ENCODE data around the gene ABI2.
"Not testable (repeated sequence)": the region's sequence is repeated elsewhere in the genome, so short reads cannot be mapped to it uniquely, and the experiment has no call there.

- TF ChIP-seq CTCF, EP300, POLR2A (IDR thresholded peaks at IDR 0.05): not testable (repeated sequence)
Observed at GRCh38 chr2:203342374-203342773, 14.2 kb downstream of the ABI2 start.
